HepG2 (cell line): ENCODE results near the gene SEMA7A. TPM values are rescaled to one million over a fixed set of nuclear protein-coding genes. Genes with fewer than 3 reads are reported as not detected.

ENCODE experiments used
- ATAC-seq: fragments of 200-7000 bp; cut with Tn5 transposase; 3 replicates; pipeline ENCODE4 v1.9.1; 2020; ENCODE audit warnings: mild to moderate bottlenecking, moderate library complexity
- BruUV-seq: library from RNA; stranded (reverse); fragments of 400-500 nt; replicated peaks from 2 replicates; lab custom pipeline; 2021; lab: Mats Ljungman, UMichigan
- CTCF ChIA-PET: fragments of 300-600 bp; formaldehyde crosslinking; extraction: SDS; loops from one replicate; lab custom pipeline; 2021; ENCODE audit warnings: low total read pairs, inconsistent platforms, low intra/inter-chr PET ratio; lab: Yijun Ruan, JAX
- POLR2A ChIA-PET: fragments of 350-600 bp; sonication (Branson Sonifier 250); formaldehyde crosslinking; loops from one replicate; lab custom pipeline; 2020; ENCODE audit warnings: antibody characterized with exemption, inconsistent platforms; lab: Yijun Ruan, JAX
- DNase-seq: peaks from one replicate; pipeline ENCODE4 v3.0.0-alpha.2; 2015; ENCODE audit warnings: low spot score
- FAIRE-seq: peaks from 3 replicates; lab custom pipeline; 2011; peaks lifted over from hg19 to GRCh38; lab: Jason Lieb, UNC
- H2AFZ ChIP-seq: one replicate; pipeline ENCODE4 v1.6.1; 2011; ENCODE audit warnings: low read length, inconsistent platforms
- H3K27ac ChIP-seq: fragments of 300-600 bp; 3 replicates; pipeline ENCODE4 v1.8.0; 2011; ENCODE audit warnings: mixed run types, mild to moderate bottlenecking, mixed read lengths, low read length, inconsistent platforms; ENCODE audit not compliant: insufficient read depth; ENCODE audit errors: extremely low read length
- H3K27me3 ChIP-seq, 2 experiments: fragments of 200-600 bp in 1 of 2; 2 replicates in 1 of 2; 3 replicates in 1 of 2; pipeline versions ENCODE4 v1.6.0 to v1.8.0; 2011; ENCODE audit warnings: low read length in 2 of 2, mild to moderate bottlenecking in 2 of 2, moderate library complexity in 2 of 2, inconsistent platforms in 1 of 2; ENCODE audit not compliant: insufficient read depth in 2 of 2, control insufficient read depth in 1 of 2
- H3K36me3 ChIP-seq, 2 experiments: fragments of 200-600 bp in 1 of 2; replicated peaks in 1 of 2; 2 replicates in 1 of 2; 3 replicates in 1 of 2; pipeline versions ENCODE4 v1.5.1 to v1.8.0; 2011; ENCODE audit warnings: low read length in 2 of 2, inconsistent platforms in 1 of 2; ENCODE audit not compliant: insufficient read depth in 2 of 2, control insufficient read depth in 1 of 2
- H3K4me1 ChIP-seq: 2 replicates; pipeline ENCODE4 v1.5.1; 2012; ENCODE audit warnings: low read length, inconsistent platforms; ENCODE audit not compliant: insufficient read depth
- H3K4me2 ChIP-seq: 2 replicates; pipeline ENCODE4 v1.6.0; 2011; ENCODE audit warnings: low read depth, low read length, inconsistent platforms
- H3K4me3 ChIP-seq, 3 experiments: fragments of 200-600 bp in 1 of 3; sonication (generic), shearing (Covaris generic) in 1 of 3; replicated peaks in 1 of 3; 2 replicates each; pipeline ENCODE4 v1.5.1; 2011 to 2016; ENCODE audit warnings: low read length in 3 of 3, inconsistent platforms in 2 of 3, low read depth in 2 of 3, mild to moderate bottlenecking in 2 of 3, control low read depth in 1 of 3, mixed read lengths in 1 of 3; ENCODE audit not compliant: insufficient read depth in 1 of 3
- H3K79me2 ChIP-seq: one replicate; pipeline ENCODE4 v1.6.1; 2011; ENCODE audit warnings: low read length, inconsistent platforms; ENCODE audit not compliant: insufficient read depth
- H3K9ac ChIP-seq: 2 replicates; pipeline ENCODE4 v1.6.0; 2011; ENCODE audit warnings: mild to moderate bottlenecking, low read depth, low read length, inconsistent platforms; ENCODE audit not compliant: insufficient read depth
- H3K9me3 ChIP-seq: 2 replicates; pipeline ENCODE4 v1.5.1; 2012; ENCODE audit warnings: mild to moderate bottlenecking, low read length
- H4K20me1 ChIP-seq: 2 replicates; pipeline ENCODE4 v1.6.0; 2011; ENCODE audit warnings: inconsistent platforms, mild to moderate bottlenecking, low read length, moderate library complexity; ENCODE audit not compliant: insufficient read depth
- AGO2 ChIP-seq: fragments of 200-400 bp; formaldehyde crosslinking; optimal IDR thresholded peaks from 2 replicates; pipeline ENCODE3; 2017; ENCODE audit warnings: mild to moderate bottlenecking, low read depth, low read length, moderate library complexity
- HCFC1 ChIP-seq: fragments of 150-350 bp; IDR thresholded peaks from 2 replicates; pipeline ENCODE4 v1.6.1; 2014; ENCODE audit warnings: low read depth, low read length
- MAFG ChIP-seq: sonication (generic); formaldehyde crosslinking; IDR thresholded peaks from 2 replicates; pipeline ENCODE4 v1.5.1; 2020; ENCODE audit warnings: mild to moderate bottlenecking, missing genetic modification reagents
- NCOA5 ChIP-seq: sonication (generic); formaldehyde crosslinking; IDR thresholded peaks from 2 replicates; pipeline ENCODE4 v1.4.0; 2020; ENCODE audit warnings: missing genetic modification reagents
- PAX8 ChIP-seq: sonication (generic); formaldehyde crosslinking; IDR thresholded peaks from 2 replicates; pipeline ENCODE4 v1.8.0; 2022; ENCODE audit warnings: mild to moderate bottlenecking, missing genetic modification reagents, borderline replicate concordance
- PHF21A ChIP-seq: sonication (generic); formaldehyde crosslinking; IDR thresholded peaks from 2 replicates; pipeline ENCODE4 v1.5.0; 2020; ENCODE audit warnings: mild to moderate bottlenecking, missing genetic modification reagents
- ZNF431 ChIP-seq: sonication (generic); formaldehyde crosslinking; IDR thresholded peaks from 2 replicates; pipeline ENCODE4 v1.9.0; 2022; ENCODE audit warnings: missing genetic modification reagents, low read depth, mild to moderate bottlenecking, borderline replicate concordance
- ZNF616 ChIP-seq: sonication (generic); formaldehyde crosslinking; IDR thresholded peaks from 2 replicates; pipeline ENCODE4 v1.5.0; 2020; ENCODE audit warnings: low read depth, mild to moderate bottlenecking, missing genetic modification reagents
- ZSCAN20 ChIP-seq: sonication (generic); formaldehyde crosslinking; IDR thresholded peaks from 2 replicates; pipeline ENCODE4 v1.4.0; 2020; ENCODE audit warnings: missing genetic modification reagents, mild to moderate bottlenecking, borderline replicate concordance
- WGBS: methylation state at CpG from one replicate; pipeline ENCODE4 v1.1.6; 2017; ENCODE audit warnings: low lambda C conversion rate; 5-methylcytosine and 5-hydroxymethylcytosine counted together
- in situ Hi-C: cut with HindIII; loops from 2 replicates; pipeline ENCODE4 v1.10.0; 2017; ENCODE audit warnings: low pct_unique_long_range_greater_than_20kb; ENCODE audit not compliant: extremely low pct_ligation_motif_present
- intact Hi-C: fragments of 100-400 bp; cut with micrococcal nuclease; formaldehyde crosslinking; loops from one replicate; pipeline ENCODE4 v1.10.0; 2022; ENCODE audit not compliant: unreplicated experiment
- polyA plus RNA-seq, 8 experiments: library from polyadenylated mRNA; depleted of rRNA in 3 of 8; stranded (reverse) in 7 of 8; unstranded in 1 of 8; fragments of >200 nt; fragmentation: Illumina TruSeq in 4 of 8; extraction: Trizol in 4 of 8; gene quantifications; 2 replicates each; pipeline versions ENCODE4 v1.2.1 to v1.2.3, GENCODE V29; 2011 to 2016; ENCODE audit warnings: low read depth in 4 of 8, missing spikeins in 1 of 8, mixed read lengths in 1 of 8; ENCODE audit not compliant: insufficient read depth in 1 of 8
- total RNA-seq, 5 experiments: library from RNA; depleted of rRNA; stranded (reverse); fragments of >200 nt; fragmentation: Illumina TruSeq; extraction: Trizol; gene quantifications; 2 replicates each; pipeline ENCODE4 v1.2.3, GENCODE V29; 2016; ENCODE audit warnings: low read depth in 1 of 5
- TF ChIP-seq, protein P1 (sequence below): sonication (generic); formaldehyde crosslinking; IDR thresholded peaks from 2 replicates; pipeline ENCODE4 v1.5.1; 2020; ENCODE audit warnings: mild to moderate bottlenecking, missing genetic modification reagents, moderate library complexity
- TF ChIP-seq, protein P2 (sequence below): sonication (generic); formaldehyde crosslinking; IDR thresholded peaks from 2 replicates; pipeline ENCODE4 v1.4.0; 2020; ENCODE audit warnings: mild to moderate bottlenecking, missing genetic modification reagents

The SEMA7A gene
- total and polyA plus RNA-seq, 2 of the 13 experiments (the other 11 are each of a cell fraction or from before 2014, with no cell fraction given), result 9.0 to 15.8 TPM

DNA sequence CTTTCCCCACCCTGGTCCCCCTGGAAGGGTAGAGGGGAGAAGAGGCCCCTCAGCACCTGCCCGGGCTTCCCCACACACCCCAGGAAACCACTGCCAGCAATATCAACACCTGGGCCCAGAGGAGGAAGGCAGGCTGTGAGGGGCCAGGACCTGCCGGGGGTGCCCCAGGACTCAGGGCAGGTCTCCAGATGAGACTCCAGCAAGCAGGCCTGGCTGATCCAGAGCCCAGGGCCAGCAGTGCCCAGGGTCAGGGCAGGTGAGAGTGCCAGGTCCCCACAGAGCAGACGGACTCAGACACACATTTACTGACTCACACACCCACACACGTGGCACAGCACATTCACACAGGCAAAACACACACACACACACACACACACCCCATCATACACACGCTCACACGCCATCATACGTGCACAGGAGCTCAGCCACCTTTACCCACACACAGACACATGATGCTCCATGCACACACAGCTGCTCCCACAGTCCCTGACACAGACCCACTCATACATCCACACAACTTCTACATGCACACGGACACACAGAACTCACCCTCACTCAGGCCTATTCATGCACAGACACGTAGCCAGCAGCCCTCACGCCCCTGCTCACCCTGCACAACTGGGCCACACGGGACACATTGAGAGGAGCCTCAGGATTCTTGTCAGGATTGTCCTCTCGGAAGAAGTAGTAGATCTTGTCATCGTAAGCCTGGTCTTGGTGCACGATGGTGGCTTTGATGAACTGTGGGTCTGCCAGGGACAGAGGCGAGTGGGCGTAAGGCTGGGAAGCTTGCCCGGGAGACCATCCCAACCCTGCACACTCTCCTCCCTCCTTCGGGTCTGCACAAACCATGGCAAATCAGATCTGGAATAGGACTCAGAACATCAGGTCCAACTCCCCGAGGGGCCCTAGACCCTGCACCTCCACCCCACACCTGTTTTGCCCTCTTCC is 17.5 kb downstream of the SEMA7A start:
- POLR2A ChIA-PET, result no interaction called here
- no peak overlapping the region for H3K27ac ChIP-seq
- peaks cover 32% of the 10 kb centered on the region for H3K4me1 ChIP-seq
- TF ChIP-seq, protein P1, sequence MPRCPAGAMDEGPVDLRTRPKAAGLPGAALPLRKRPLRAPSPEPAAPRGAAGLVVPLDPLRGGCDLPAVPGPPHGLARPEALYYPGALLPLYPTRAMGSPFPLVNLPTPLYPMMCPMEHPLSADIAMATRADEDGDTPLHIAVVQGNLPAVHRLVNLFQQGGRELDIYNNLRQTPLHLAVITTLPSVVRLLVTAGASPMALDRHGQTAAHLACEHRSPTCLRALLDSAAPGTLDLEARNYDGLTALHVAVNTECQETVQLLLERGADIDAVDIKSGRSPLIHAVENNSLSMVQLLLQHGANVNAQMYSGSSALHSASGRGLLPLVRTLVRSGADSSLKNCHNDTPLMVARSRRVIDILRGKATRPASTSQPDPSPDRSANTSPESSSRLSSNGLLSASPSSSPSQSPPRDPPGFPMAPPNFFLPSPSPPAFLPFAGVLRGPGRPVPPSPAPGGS (CRISPR knock-in tag), result no peak
- TF ChIP-seq MAFG (CRISPR knock-in tag), result no peak
- TF ChIP-seq, protein P2, sequence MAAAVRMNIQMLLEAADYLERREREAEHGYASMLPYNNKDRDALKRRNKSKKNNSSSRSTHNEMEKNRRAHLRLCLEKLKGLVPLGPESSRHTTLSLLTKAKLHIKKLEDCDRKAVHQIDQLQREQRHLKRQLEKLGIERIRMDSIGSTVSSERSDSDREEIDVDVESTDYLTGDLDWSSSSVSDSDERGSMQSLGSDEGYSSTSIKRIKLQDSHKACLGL (CRISPR knock-in tag), result no peak
- no peak for TF ChIP-seq NCOA5 (CRISPR knock-in tag)
- TF ChIP-seq ZSCAN20 (CRISPR knock-in tag), result no peak
- no peak for TF ChIP-seq PAX8 (CRISPR knock-in tag)
- TF ChIP-seq HCFC1, result no peak
- TF ChIP-seq AGO2, result no peak
- no peak for TF ChIP-seq PHF21A (CRISPR knock-in tag)
- TF ChIP-seq ZNF431, result no peak
- TF ChIP-seq ZNF616 (CRISPR knock-in tag), result no peak
- no TSS peak for BruUV-seq
- H3K79me2 ChIP-seq, result peaks cover 26% of the 10 kb centered on the region
- no peak overlapping the region for H2AFZ ChIP-seq
- H3K4me2 ChIP-seq, result no peak overlapping the region
- WGBS, result over 99% methylated on average over 15 of the region's 19 CpGs
- intact Hi-C loops, result no loop called here
- ATAC-seq (no peak), DNase-seq (no peak), FAIRE-seq (no peak)
- no peak overlapping the region for H3K4me3 ChIP-seq
- H3K9me3 ChIP-seq, result no peaks in the 10 kb centered on the region
- in situ Hi-C loops, result no loop called here
- peaks cover 34 to 68% of the 10 kb centered on the region in 2 experiments for H3K36me3 ChIP-seq
- H4K20me1 ChIP-seq, result no peaks in the 10 kb centered on the region
- CTCF ChIA-PET, result no interaction called here
- no peaks in the 10 kb centered on the region for H3K27me3 ChIP-seq
- no peak overlapping the region for H3K9ac ChIP-seq
